HG02610 (cell line): ENCODE data around the gene TUFT1.
A peak's percentile ranks its signal among the peaks of the same experiment; 100 is the strongest.

Experiments
- ATAC-seq: cut with Tn5 transposase; IDR thresholded peaks from one replicate; pipeline ENCODE4 v1.9.1; 2021; ENCODE audit warnings: mild to moderate bottlenecking, moderate library complexity; ENCODE audit not compliant: unreplicated experiment

Gene TUFT1

GRCh38 chr1:151536499-151536898, 3.6 kb upstream of the TUFT1 start:
- no peak for ATAC-seq

- no peak for ATAC-seq
Observed at GRCh38 chr1:151537112-151537511, 3.0 kb upstream of the TUFT1 start.

GRCh38 chr1:151539321-151540020, 638 bp upstream of the TUFT1 start:
- ATAC-seq, result peak; percentile 38

GRCh38 chr1:151540982-151541377, 871 bp downstream of the TUFT1 start:
- no peak for ATAC-seq

- ATAC-seq, result no peak
Observed at GRCh38 chr1:151541752-151542151, 1.6 kb downstream of the TUFT1 start.

GRCh38 chr1:151542710-151543129, 2.6 kb downstream of the TUFT1 start:
- ATAC-seq, result no peak

GRCh38 chr1:151545542-151545941, 5.4 kb downstream of the TUFT1 start:
- ATAC-seq, result no peak

GRCh38 chr1:151546011-151546925, 6.2 kb downstream of the TUFT1 start:
- no peak for ATAC-seq

GRCh38 chr1:151547119-151547899, 7.2 kb downstream of the TUFT1 start:
- ATAC-seq, result no peak

GRCh38 chr1:151547900-151548230, 7.8 kb downstream of the TUFT1 start:
- no peak for ATAC-seq

GRCh38 chr1:151549199-151549598, 9.1 kb downstream of the TUFT1 start:
- no peak for ATAC-seq

GRCh38 chr1:151553659-151554058, 13.6 kb downstream of the TUFT1 start:
- ATAC-seq, result no peak

GRCh38 chr1:151556052-151556451, 15.9 kb downstream of the TUFT1 start:
- no peak for ATAC-seq

GRCh38 chr1:151562661-151563060, 22.6 kb downstream of the TUFT1 start:
- ATAC-seq, result no peak

- ATAC-seq, result no peak
Observed at GRCh38 chr1:151563376-151563775, 23.3 kb downstream of the TUFT1 start.

- ATAC-seq, result no peak
Observed at GRCh38 chr1:151565502-151566189, 25.5 kb downstream of the TUFT1 start.

GRCh38 chr1:151568626-151569088, 28.5 kb downstream of the TUFT1 start:
- no peak for ATAC-seq

GRCh38 chr1:151570819-151571218, 30.7 kb downstream of the TUFT1 start:
- no peak for ATAC-seq

GRCh38 chr1:151574575-151575529, 34.7 kb downstream of the TUFT1 start:
- no peak for ATAC-seq

GRCh38 chr1:151577173-151577572, 37.1 kb downstream of the TUFT1 start:
- ATAC-seq, result no peak
